ENCODE measurements around the gene TWF1.
"Not testable (repeated sequence)": the region's sequence is repeated elsewhere in the genome, so short reads cannot be mapped to it uniquely, and the experiment has no call there.

The TWF1 gene

GRCh38 chr12:43805149-43805859 lies 813 bp downstream of the TWF1 start:
- no peak for DNase-seq

- no peak for DNase-seq
Observed at GRCh38 chr12:43797561-43798217, 8.4 kb downstream of the TWF1 start.

- DNase-seq = no peak
Observed at GRCh38 chr12:43795716-43796280, 10.3 kb downstream of the TWF1 start.

- DNase-seq = no peak
Observed at GRCh38 chr12:43789941-43790340, 16.2 kb downstream of the TWF1 start.

DNA sequence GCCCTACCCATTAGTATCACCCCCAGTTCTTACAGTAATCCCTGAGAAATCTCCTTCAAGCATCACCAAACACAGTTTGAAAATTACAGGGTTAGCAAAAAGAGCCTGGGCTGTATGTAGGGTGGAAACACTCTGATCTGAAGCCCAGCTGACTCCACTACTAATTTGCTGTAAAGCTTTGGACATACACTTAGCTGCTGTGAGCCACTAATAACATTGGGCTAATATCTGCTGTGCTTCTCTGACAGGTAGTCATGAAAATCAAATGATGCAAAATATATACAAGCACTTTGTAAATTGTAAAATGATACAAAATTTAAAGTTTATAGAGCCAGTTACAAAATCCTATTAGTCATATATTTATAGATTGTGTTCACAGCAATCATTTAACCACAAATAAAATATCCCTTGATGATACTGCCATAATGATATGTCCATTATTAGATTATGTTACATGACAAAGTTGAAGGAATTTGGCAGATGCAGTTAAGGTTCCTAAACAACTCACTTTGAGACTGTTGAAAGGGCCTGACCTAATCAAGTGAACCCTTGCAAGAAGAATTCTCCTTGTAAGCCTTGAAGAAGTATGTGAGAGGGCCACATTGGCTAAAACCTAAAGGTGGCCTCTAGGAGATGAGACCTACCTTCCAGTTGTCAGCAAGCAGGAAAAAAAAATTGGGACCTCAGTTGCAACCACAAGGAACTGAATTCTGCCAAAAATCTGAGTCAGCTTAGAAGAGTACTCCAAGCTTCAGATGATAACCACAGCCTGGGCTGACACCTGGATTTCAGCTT lies 19.0 kb downstream of the TWF1 start:
- no peak for DNase-seq

- DNase-seq = no peak
Observed at GRCh38 chr12:43776498-43776897, 29.6 kb downstream of the TWF1 start.

DNA sequence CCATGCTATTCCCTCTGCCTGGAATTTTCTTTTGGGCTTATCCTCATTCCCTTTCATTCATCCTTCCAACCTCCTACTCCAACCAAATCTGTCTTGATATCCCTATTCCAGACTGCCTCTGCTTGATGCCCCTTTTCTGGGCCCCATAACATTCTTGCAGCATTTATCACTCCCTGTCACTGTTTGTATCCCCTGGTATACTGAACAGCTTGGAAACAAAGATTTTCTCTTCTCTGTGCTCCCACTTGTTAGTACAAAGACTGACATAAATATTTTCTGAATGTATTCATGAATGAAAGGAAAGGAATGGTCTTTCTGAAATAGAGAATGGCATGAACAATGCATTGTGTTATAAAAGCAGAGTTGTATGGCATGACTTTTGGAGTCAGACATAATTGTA lies 39.8 kb downstream of the TWF1 start:
- DNase-seq = no peak

DNA sequence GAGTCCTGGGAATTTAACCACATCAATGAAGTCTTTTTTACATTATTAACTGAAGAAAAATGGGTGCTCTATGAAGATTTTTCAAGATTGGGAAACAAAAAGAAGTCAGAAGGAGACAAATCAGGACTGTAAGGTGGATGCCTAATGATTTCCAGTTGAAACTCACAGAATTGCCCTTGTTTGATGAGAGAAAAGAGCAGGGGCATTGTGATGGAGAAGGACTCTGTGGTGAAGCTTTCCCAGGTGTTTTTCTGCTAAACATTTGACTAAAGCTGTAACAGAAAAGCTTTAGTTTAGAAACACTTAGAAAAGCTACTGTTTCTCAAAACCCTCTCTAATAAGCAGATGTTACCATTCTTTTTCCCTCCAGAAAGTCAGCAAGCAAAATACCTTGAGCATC lies 41.6 kb downstream of the TWF1 start:
- no peak for DNase-seq

GRCh38 chr12:43763769-43764168 lies 42.3 kb downstream of the TWF1 start:
- DNase-seq = no peak

- DNase-seq = no peak
Observed at GRCh38 chr12:43762596-43762995, 43.5 kb downstream of the TWF1 start.

- DNase-seq = no peak
Observed at GRCh38 chr12:43761500-43761899, 44.6 kb downstream of the TWF1 start.

DNA sequence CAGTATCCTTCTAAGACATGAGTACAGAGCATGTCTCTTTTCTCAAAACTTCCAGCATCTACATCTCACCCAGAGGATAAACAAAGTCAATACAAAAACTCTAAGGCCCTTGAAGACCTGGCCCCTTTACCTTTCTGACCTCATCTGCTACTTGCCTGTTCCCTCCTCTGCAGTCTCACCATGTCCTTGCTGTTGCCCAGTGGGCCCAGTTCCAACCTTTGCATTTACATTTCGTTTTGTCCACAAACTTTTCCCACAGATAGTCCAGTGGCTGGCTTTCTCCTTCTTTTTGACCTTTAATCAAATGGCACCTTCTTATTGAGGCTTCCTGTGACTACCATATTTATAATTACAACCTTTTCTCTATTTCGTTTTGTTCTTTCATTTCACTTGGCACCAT lies 45.7 kb downstream of the TWF1 start:
- DNase-seq = no peak

GRCh38 chr12:43758728-43759563 lies 47.2 kb downstream of the TWF1 start, which contains the start of the genes IRAK4 and PUS7L:
IRAK4 (plus strand) TSS chr12:43758951; CDS start chr12:43768112, 9,161 bp downstream.
PUS7L (minus strand) TSS chr12:43758790; CDS start chr12:43755245, 3,545 bp downstream.
- DNase-seq = peak; percentile 93

DNA sequence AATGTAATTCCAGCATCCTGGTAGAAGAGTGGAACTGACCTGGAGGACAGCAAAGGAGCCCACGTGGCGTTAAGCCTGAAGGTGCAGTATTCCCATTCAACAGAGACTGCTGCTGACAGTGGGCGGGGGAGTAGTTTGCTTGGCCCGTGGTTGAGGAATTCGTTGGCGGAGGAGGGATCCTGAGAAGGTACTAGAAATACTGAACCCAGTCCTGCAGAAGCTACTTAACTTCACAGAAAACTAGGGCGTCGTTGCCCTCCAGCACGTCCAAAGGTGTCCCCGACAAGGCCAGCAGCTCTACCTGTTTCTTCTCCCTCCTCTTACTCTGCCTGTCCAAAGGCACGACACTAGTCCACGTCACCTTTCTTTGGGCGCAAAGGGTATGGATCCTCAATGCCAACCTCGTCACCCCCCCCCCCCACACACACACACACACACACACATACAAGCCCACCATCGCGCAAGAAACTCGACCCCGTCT lies 47.8 kb downstream of the TWF1 start:
- DNase-seq = no peak

- no peak for DNase-seq
Observed at GRCh38 chr12:43754015-43754414, 52.1 kb downstream of the TWF1 start.

GRCh38 chr12:43751360-43751759 lies 54.8 kb downstream of the TWF1 start:
- DNase-seq = not testable (repeated sequence)

GRCh38 chr12:43750814-43751213 lies 55.3 kb downstream of the TWF1 start:
- DNase-seq = no peak

DNA sequence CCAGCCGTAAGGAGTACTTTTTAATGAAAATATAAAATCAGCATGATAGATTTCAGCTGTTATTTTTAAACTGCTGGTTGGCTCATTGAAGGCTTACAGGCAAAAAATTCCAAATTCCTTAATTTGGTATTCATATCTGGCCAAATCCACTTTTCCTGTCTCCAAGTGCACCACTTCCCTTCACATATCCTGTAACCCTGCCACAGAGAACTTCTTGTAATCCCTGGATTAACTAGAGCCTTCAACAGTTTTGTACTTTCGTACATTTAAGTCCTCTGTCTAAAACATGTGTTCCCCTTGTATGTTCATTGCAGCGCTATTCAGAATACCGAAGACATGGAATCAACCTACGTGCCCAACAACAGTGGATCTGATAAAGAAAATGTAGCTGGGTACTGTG lies 57.1 kb downstream of the TWF1 start:
- DNase-seq = no peak

- DNase-seq = no peak
Observed at GRCh38 chr12:43744826-43745225, 61.3 kb downstream of the TWF1 start.
